SK-N-SH (cell line): ENCODE measurements around the gene PRKN. TPM values are rescaled to one million over a fixed set of nuclear protein-coding genes. Genes with fewer than 3 reads are reported as not detected.

Source experiments
- CTCF ChIA-PET: fragments of 300-600, 350-600 bp; formaldehyde crosslinking; extraction: SDS; loops from one replicate; lab custom pipeline; 2021; lab: Yijun Ruan, JAX
- POLR2A ChIA-PET: fragments of 350-600 bp; sonication (Branson Sonifier 250); formaldehyde crosslinking; extraction: SDS; loops from one replicate; lab custom pipeline; 2020; ENCODE audit warnings: antibody characterized with exemption, inconsistent platforms; lab: Yijun Ruan, JAX
- DNase-seq: peaks from one replicate; pipeline ENCODE4 v3.0.0; 2012
- H2AFZ ChIP-seq: fragments of 200-600 bp; sonication (generic); 2 replicates; pipeline ENCODE4 v1.8.1; 2016; ENCODE audit warnings: antibody characterized with exemption, mild to moderate bottlenecking, low read depth
- H3F3A ChIP-seq: fragments of 200-600 bp; sonication (generic); replicated peaks from 2 replicates; pipeline ENCODE3; 2016; ENCODE audit warnings: antibody characterized with exemption, mild to moderate bottlenecking; ENCODE audit not compliant: insufficient read depth
- H3K27ac ChIP-seq, 2 experiments: fragments of 200-500 bp in 1 of 2; fragments of 200-600 bp in 1 of 2; sonication (Bioruptor generic) in 1 of 2; sonication (generic), shearing (Covaris generic) in 1 of 2; 2 replicates each; pipeline versions ENCODE4 v1.5.1 to v1.6.1; 2014 to 2016; ENCODE audit warnings: low read depth in 2 of 2, inconsistent platforms in 1 of 2, low read length in 1 of 2, mild to moderate bottlenecking in 1 of 2, mixed read lengths in 1 of 2
- H3K27me3 ChIP-seq: fragments of 200-600 bp; sonication (generic), shearing (Covaris generic); 2 replicates; pipeline ENCODE4 v1.6.1; 2016; ENCODE audit warnings: mixed run types; ENCODE audit not compliant: insufficient read depth
- H3K36me3 ChIP-seq, 2 experiments: fragments of 200-500 bp in 1 of 2; fragments of 200-600 bp in 1 of 2; sonication (Bioruptor generic) in 1 of 2; sonication (generic) in 1 of 2; replicated peaks in 1 of 2; 2 replicates each; pipeline versions ENCODE3 to v1.5.1; 2014 to 2016; ENCODE audit warnings: low read length in 1 of 2, mild to moderate bottlenecking in 1 of 2; ENCODE audit not compliant: insufficient read depth in 2 of 2, control insufficient read depth in 1 of 2
- H3K4me1 ChIP-seq, 2 experiments: fragments of 200-500 bp in 1 of 2; fragments of 200-600 bp in 1 of 2; sonication (Bioruptor generic) in 1 of 2; sonication (generic), shearing (Covaris generic) in 1 of 2; 2 replicates each; pipeline versions ENCODE4 v1.5.1 to v1.6.1; 2014 to 2016; ENCODE audit warnings: low read depth in 1 of 2, low read length in 1 of 2, mixed run types in 1 of 2; ENCODE audit not compliant: insufficient read depth in 2 of 2, control insufficient read depth in 1 of 2
- H3K4me2 ChIP-seq: fragments of 200-600 bp; sonication (generic), shearing (Covaris generic); 2 replicates; pipeline ENCODE4 v1.6.1; 2017; ENCODE audit warnings: mixed run types
- H3K4me3 ChIP-seq, 2 experiments: fragments of 200-500 bp in 1 of 2; fragments of 200-600 bp in 1 of 2; sonication (Bioruptor generic) in 1 of 2; sonication (generic), shearing (Covaris generic) in 1 of 2; 2 replicates each; pipeline versions ENCODE4 v1.5.1 to v1.8.1; 2014 to 2016; ENCODE audit warnings: low read depth in 2 of 2, inconsistent platforms in 1 of 2, low read length in 1 of 2, mild to moderate bottlenecking in 1 of 2, mixed read lengths in 1 of 2, moderate library complexity in 1 of 2
- H3K79me2 ChIP-seq: fragments of 200-600 bp; sonication (generic); 2 replicates; pipeline ENCODE4 v1.8.1; 2017; ENCODE audit warnings: mild to moderate bottlenecking; ENCODE audit not compliant: insufficient read depth
- H3K9ac ChIP-seq: fragments of 200-600 bp; sonication (generic); 2 replicates; pipeline ENCODE4 v1.6.1; 2017; ENCODE audit warnings: mixed run types
- H3K9me2 ChIP-seq: fragments of 200-600 bp; sonication (generic); 2 replicates; pipeline ENCODE4 v1.6.1; 2017; ENCODE audit warnings: mixed run types
- H3K9me3 ChIP-seq: fragments of 200-600 bp; sonication (generic); 2 replicates; pipeline ENCODE4 v1.6.1; 2017; ENCODE audit warnings: mixed run types, mild to moderate bottlenecking, moderate library complexity
- H4K20me1 ChIP-seq: fragments of 200-600 bp; sonication (generic); 2 replicates; pipeline ENCODE4 v1.6.1; 2017; ENCODE audit warnings: mild to moderate bottlenecking, mixed run types; ENCODE audit not compliant: insufficient read depth
- CHD2 ChIP-seq: fragments of 150-350 bp; IDR thresholded peaks from 2 replicates; pipeline ENCODE4 v1.6.1; 2018; ENCODE audit warnings: low read length; ENCODE audit not compliant: partially characterized antibody
- CTCF ChIP-seq: fragments of 200-600 bp; sonication (generic); IDR thresholded peaks from 2 replicates; pipeline ENCODE4 v1.6.1; 2017; ENCODE audit warnings: antibody characterized with exemption, mild to moderate bottlenecking, moderate library complexity
- EZH2phosphoT487 ChIP-seq: fragments of 200-600 bp; sonication (generic); IDR thresholded peaks from 2 replicates; pipeline ENCODE4 v1.6.1; 2017; ENCODE audit warnings: low read depth, mixed run types, mild to moderate bottlenecking, antibody characterized with exemption, moderate library complexity, borderline replicate concordance
- GATA2 ChIP-seq: sonication (generic); formaldehyde crosslinking; IDR thresholded peaks from 2 replicates; pipeline ENCODE4 v1.5.0; 2020; ENCODE audit warnings: mild to moderate bottlenecking, missing genetic modification reagents
- JUND ChIP-seq: IDR thresholded peaks from 2 replicates; pipeline ENCODE4 v1.4.0; 2012
- MAX ChIP-seq: IDR thresholded peaks from 2 replicates; pipeline ENCODE4 v1.4.0; 2012; ENCODE audit warnings: low read depth
- MEF2A ChIP-seq: IDR thresholded peaks from 2 replicates; pipeline ENCODE4 v1.4.0; 2012; ENCODE audit warnings: low read depth, borderline replicate concordance
- NRF1 ChIP-seq: IDR thresholded peaks from 2 replicates; pipeline ENCODE4 v1.6.1; 2012; ENCODE audit warnings: low read depth, mild to moderate bottlenecking, low read length
- PBX3 ChIP-seq: IDR thresholded peaks from 2 replicates; pipeline ENCODE4; 2012
- POLR2AphosphoS5 ChIP-seq: IDR thresholded peaks from 2 replicates; pipeline ENCODE4 v1.6.1; 2012; ENCODE audit warnings: low read depth, low read length
- RAD21 ChIP-seq: IDR thresholded peaks from 2 replicates; pipeline ENCODE4 v1.6.1; 2012; ENCODE audit warnings: mild to moderate bottlenecking, low read length
- RCOR1 ChIP-seq: fragments of 150-350 bp; IDR thresholded peaks from 2 replicates; pipeline ENCODE4 v1.6.1; 2017; ENCODE audit warnings: antibody characterized with exemption, low read length
- RFX5 ChIP-seq: IDR thresholded peaks from 2 replicates; pipeline ENCODE4 v1.6.1; 2012; ENCODE audit warnings: mild to moderate bottlenecking, improper control_type of control experiment, low read length
- SIN3A ChIP-seq: IDR thresholded peaks from 2 replicates; pipeline ENCODE4 v1.6.1; 2012; ENCODE audit warnings: low read depth, mild to moderate bottlenecking, low read length, moderate library complexity, borderline replicate concordance
- SMC3 ChIP-seq: IDR thresholded peaks from 2 replicates; pipeline ENCODE4 v1.6.1; 2012; ENCODE audit warnings: low read depth, low read length, improper control_type of control experiment
- TCF12 ChIP-seq: IDR thresholded peaks from 2 replicates; pipeline ENCODE4 v1.4.0; 2012
- WGBS: methylation state at CpG from one replicate; pipeline ENCODE4 v1.1.6; 2017; ENCODE audit warnings: low lambda C conversion rate; 5-methylcytosine and 5-hydroxymethylcytosine counted together
- polyA plus RNA-seq, 3 experiments: library from polyadenylated mRNA; depleted of rRNA; stranded (reverse); fragments of >200 nt; gene quantifications; 2 replicates each; pipeline ENCODE4 v1.2.3, GENCODE V29; 2012
- TF ChIP-seq, protein P1 (sequence below): fragments of 150-350 bp; IDR thresholded peaks from 2 replicates; pipeline ENCODE4 v1.6.1; 2016; ENCODE audit warnings: mild to moderate bottlenecking, low read depth, low read length
- TF ChIP-seq, protein P2 (sequence below): fragments of 150-350 bp; IDR thresholded peaks from 2 replicates; pipeline ENCODE4 v1.6.1; 2017; ENCODE audit warnings: antibody characterized with exemption, low read length, low read depth, borderline replicate concordance
- TF ChIP-seq, protein P3 (sequence below): IDR thresholded peaks from 2 replicates; pipeline ENCODE4 v1.4.0; 2012; ENCODE audit warnings: low read depth, borderline replicate concordance

The PRKN gene
- polyA plus RNA-seq, 1 of the 3 experiments (the other 2 are of a cell fraction), result 0.76 TPM

GRCh38 chr6:161644521-161644920 lies 1083.0 kb downstream of the PRKN start:
- H3K4me3 ChIP-seq, result no peak overlapping the region
- H3K9ac ChIP-seq, result no peak overlapping the region
- no peaks in the 10 kb centered on the region for H4K20me1 ChIP-seq
- H3F3A ChIP-seq, result no peaks in the 10 kb centered on the region
- no peaks in the 10 kb centered on the region for H3K27me3 ChIP-seq
- no peak overlapping the region for H3K4me2 ChIP-seq
- H3K4me1 ChIP-seq, result no peaks in the 10 kb centered on the region; a peak in 1 of 4 replicates
- H3K79me2 ChIP-seq, result no peaks in the 10 kb centered on the region
- H3K36me3 ChIP-seq, result no peaks in the 10 kb centered on the region
- DNase-seq, result no peak
- TF ChIP-seq NRF1 (no peak), RAD21 (no peak), PBX3 (no peak), SIN3A (no peak), TCF12 (no peak), POLR2AphosphoS5 (no peak), CTCF (no peak), RFX5 (no peak), EZH2phosphoT487 (no peak), SMC3 (no peak)
- TF ChIP-seq, protein P1, sequence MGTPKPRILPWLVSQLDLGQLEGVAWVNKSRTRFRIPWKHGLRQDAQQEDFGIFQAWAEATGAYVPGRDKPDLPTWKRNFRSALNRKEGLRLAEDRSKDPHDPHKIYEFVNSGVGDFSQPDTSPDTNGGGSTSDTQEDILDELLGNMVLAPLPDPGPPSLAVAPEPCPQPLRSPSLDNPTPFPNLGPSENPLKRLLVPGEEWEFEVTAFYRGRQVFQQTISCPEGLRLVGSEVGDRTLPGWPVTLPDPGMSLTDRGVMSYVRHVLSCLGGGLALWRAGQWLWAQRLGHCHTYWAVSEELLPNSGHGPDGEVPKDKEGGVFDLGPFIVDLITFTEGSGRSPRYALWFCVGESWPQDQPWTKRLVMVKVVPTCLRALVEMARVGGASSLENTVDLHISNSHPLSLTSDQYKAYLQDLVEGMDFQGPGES, result no peak
- TF ChIP-seq, protein P2, sequence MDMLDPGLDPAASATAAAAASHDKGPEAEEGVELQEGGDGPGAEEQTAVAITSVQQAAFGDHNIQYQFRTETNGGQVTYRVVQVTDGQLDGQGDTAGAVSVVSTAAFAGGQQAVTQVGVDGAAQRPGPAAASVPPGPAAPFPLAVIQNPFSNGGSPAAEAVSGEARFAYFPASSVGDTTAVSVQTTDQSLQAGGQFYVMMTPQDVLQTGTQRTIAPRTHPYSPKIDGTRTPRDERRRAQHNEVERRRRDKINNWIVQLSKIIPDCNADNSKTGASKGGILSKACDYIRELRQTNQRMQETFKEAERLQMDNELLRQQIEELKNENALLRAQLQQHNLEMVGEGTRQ, result no peak
- ChIA-PET POLR2A (no interaction called here), CTCF (interaction anchor here (0.6 kb wide), 1 partner anchor 251 kb away, joined by 3 read pairs; no protein-coding TSS in a partner anchor)
- H3K9me2 ChIP-seq, result no peaks in the 10 kb centered on the region
- WGBS, result 34% methylated on average over 6 of the region's 7 CpGs
- H3K9me3 ChIP-seq, result no peaks in the 10 kb centered on the region
- no peak overlapping the region for H2AFZ ChIP-seq
- H3K27ac ChIP-seq, result no peak overlapping the region

DNA sequence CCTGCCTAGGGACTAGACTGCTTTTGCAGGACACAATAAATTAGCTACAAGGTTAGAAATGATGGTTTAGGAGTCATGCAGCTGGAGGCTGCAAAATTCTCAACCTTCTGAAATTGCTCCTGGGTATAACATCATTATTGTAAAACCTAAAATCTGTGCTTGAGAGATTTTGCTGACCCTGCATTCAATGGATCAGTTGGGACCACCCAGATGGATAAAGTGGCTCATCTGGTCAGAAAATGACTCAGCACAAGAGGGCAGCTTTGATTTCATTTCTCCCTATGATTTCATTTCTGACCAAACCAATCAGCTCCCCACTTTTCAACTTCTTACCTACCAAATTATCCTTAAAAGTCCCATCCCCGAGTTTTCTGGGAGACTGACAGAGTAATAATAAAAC lies 1086.4 kb downstream of the PRKN start:
- no peak overlapping the region for H3K4me2 ChIP-seq
- no peaks in the 10 kb centered on the region; a peak in 1 of 4 replicates for H3K4me1 ChIP-seq
- H3K27me3 ChIP-seq, result no peaks in the 10 kb centered on the region
- DNase-seq, result no peak
- H2AFZ ChIP-seq, result no peak overlapping the region
- no peaks in the 10 kb centered on the region for H3K36me3 ChIP-seq
- no peak overlapping the region for H3K27ac ChIP-seq
- H3K9ac ChIP-seq, result no peak overlapping the region
- ChIA-PET POLR2A (no interaction called here), CTCF (interaction anchor here (0.7 kb wide), 1 partner anchor 223 kb away, joined by 4 read pairs; no protein-coding TSS in a partner anchor)
- H3K9me3 ChIP-seq, result no peaks in the 10 kb centered on the region
- H3K4me3 ChIP-seq, result no peak overlapping the region
- no peaks in the 10 kb centered on the region for H3K9me2 ChIP-seq
- 13% methylated on average over 1 of the region's 1 CpG for WGBS
- no peaks in the 10 kb centered on the region for H4K20me1 ChIP-seq
- no peaks in the 10 kb centered on the region for H3K79me2 ChIP-seq
- H3F3A ChIP-seq, result no peaks in the 10 kb centered on the region
- TF ChIP-seq RAD21, result no peak
- TF ChIP-seq NRF1, result no peak
- TF ChIP-seq CHD2, result no peak
- no peak for TF ChIP-seq RCOR1
- TF ChIP-seq MAX, result no peak
- no peak for TF ChIP-seq JUND
- no peak for TF ChIP-seq TCF12
- no peak for TF ChIP-seq GATA2
- no peak for TF ChIP-seq POLR2AphosphoS5
- TF ChIP-seq EZH2phosphoT487, result no peak
- no peak for TF ChIP-seq MEF2A
- TF ChIP-seq PBX3, result no peak
- TF ChIP-seq SMC3, result no peak
- TF ChIP-seq, protein P3, sequence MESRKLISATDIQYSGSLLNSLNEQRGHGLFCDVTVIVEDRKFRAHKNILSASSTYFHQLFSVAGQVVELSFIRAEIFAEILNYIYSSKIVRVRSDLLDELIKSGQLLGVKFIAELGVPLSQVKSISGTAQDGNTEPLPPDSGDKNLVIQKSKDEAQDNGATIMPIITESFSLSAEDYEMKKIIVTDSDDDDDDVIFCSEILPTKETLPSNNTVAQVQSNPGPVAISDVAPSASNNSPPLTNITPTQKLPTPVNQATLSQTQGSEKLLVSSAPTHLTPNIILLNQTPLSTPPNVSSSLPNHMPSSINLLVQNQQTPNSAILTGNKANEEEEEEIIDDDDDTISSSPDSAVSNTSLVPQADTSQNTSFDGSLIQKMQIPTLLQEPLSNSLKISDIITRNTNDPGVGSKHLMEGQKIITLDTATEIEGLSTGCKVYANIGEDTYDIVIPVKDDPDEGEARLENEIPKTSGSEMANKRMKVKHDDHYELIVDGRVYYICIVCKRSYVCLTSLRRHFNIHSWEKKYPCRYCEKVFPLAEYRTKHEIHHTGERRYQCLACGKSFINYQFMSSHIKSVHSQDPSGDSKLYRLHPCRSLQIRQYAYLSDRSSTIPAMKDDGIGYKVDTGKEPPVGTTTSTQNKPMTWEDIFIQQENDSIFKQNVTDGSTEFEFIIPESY, result no peak
